ENCODE data around the gene EPHA8. TPM values are rescaled to one million over a fixed set of nuclear protein-coding genes. Genes with fewer than 3 reads are reported as not detected.

EPHA8 gene
- total RNA-seq, 1 donor from 2014 or later: not detected

DNA sequence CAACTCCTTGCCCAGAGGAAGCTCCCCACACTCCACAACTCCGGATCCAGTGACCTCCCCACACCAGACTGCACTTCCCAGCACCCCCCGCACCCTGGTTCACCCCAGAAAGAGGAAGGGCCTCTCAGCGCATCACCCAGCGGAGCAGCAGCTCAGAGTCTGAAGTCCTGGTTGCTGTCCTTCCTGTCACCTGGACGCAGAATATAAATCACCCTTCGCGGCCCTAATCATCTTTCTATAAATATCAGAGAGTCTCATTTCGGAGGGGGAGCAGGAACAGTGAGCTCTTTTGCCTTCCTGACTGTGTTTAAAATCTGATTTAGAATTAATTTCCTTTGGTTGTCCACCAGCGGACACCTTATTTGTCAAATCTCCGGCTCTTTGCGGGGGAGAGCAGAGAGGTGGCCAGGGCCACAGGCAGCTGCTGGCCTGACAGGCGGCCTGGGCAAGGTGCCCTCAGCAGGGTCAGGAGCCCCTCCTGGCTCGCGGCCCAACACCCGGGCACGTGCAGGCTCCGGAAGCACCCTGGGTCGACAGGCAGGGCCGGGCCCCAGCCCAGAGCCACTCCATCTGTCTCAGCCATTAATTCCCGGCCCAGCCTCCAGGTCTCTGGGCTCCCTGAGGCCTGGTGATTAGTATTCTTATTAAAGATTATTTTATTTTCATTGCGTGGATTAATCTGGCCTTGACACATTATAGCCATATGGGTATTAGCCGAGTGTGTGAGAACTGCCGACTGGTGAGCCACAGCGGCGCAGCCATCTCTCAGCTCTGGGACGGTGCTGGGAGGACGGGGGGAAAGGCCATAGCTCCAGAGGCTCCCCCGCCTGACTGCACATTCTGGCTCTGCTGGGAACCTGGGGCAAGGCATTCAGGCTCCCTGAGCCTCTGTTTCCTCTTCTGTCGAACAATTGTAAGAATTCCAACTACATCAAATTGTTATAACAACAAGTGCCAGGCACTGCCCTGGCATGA lies 19.7 kb downstream of the EPHA8 start:
- intact Hi-C loops (cut with DNase I): no loop called here
- Histone ChIP-seq H3K4me1 (no peaks in the 10 kb centered on the region), H3K4me3 (no peak overlapping the region), H3K27ac (no peak overlapping the region), H3K36me3 (no peaks in the 10 kb centered on the region), H3K9me3 (no peaks in the 10 kb centered on the region), H3K27me3 (no peaks in the 10 kb centered on the region)
- no peak for TF ChIP-seq POLR2A (IDR thresholded peaks at IDR 0.05)
- no peak for TF ChIP-seq CTCF (IDR thresholded peaks at IDR 0.05)
- no peak for TF ChIP-seq POLR2AphosphoS5 (IDR thresholded peaks at IDR 0.05; ENCODE audit: insufficient read depth in 1 of 2, low read depth in 1 of 2)
- no peak for DNase-seq (ENCODE audit: extremely low spot score in 2 of 2)

GRCh38 chr1:22584001-22584562 lies 20.8 kb downstream of the EPHA8 start:
- intact Hi-C loops (cut with DNase I): no loop called here
- H3K27me3 ChIP-seq: no peaks in the 10 kb centered on the region
- DNase-seq (ENCODE audit: extremely low spot score in 2 of 2): no peak
- H3K27ac ChIP-seq: no peak overlapping the region
- H3K4me1 ChIP-seq: no peaks in the 10 kb centered on the region
- no peaks in the 10 kb centered on the region for H3K36me3 ChIP-seq
- H3K4me3 ChIP-seq: no peak overlapping the region
- TF ChIP-seq POLR2A (IDR thresholded peaks at IDR 0.05): no peak
- no peaks in the 10 kb centered on the region for H3K9me3 ChIP-seq

- no peak overlapping the region for H3K4me3 ChIP-seq
- H3K36me3 ChIP-seq: no peaks in the 10 kb centered on the region
- intact Hi-C loops (cut with DNase I): no loop called here
- H3K27me3 ChIP-seq: no peaks in the 10 kb centered on the region
- no peak overlapping the region for H3K27ac ChIP-seq
- TF ChIP-seq CTCF (IDR thresholded peaks at IDR 0.05) (no peak), POLR2A (IDR thresholded peaks at IDR 0.05) (no peak)
- H3K9me3 ChIP-seq: no peaks in the 10 kb centered on the region
- H3K4me1 ChIP-seq: no peaks in the 10 kb centered on the region
- no peak for DNase-seq (ENCODE audit: extremely low spot score in 2 of 2)
These were observed 21.7 kb downstream of the EPHA8 start for GRCh38 chr1:22584970-22585369.

DNA sequence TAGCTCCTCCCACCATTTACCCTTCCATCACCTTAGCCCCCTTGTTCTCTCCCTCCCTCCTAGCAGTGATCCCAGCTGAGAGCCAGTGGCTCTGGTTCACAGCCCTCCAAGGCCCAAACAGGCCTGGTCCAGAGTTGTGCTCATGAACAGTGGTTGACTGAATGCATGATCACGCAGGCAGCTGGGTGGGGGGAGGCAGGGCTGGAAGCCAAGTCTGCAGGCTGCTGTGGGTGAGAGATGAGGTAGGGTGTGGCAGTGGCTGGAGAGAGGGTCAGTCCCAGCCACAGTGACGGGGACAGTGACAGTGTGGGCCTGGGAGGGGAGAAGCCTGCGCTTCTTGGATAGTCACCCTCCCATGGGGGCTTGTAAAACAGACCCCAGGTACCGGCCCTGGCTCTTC lies 22.2 kb downstream of the EPHA8 start:
- H3K27me3 ChIP-seq: no peaks in the 10 kb centered on the region

More for the DNA sequence above, 22.2 kb downstream of the EPHA8 start:
- no peak for TF ChIP-seq CTCF (IDR thresholded peaks at IDR 0.05)
- no peak for TF ChIP-seq POLR2A (IDR thresholded peaks at IDR 0.05)
- no peak for TF ChIP-seq POLR2AphosphoS5 (IDR thresholded peaks at IDR 0.05; ENCODE audit: insufficient read depth in 1 of 2, low read depth in 1 of 2)
- H3K4me3 ChIP-seq: no peak overlapping the region
- intact Hi-C loops (cut with DNase I): no loop called here
- H3K27ac ChIP-seq: no peak overlapping the region
- H3K4me1 ChIP-seq: no peaks in the 10 kb centered on the region
- no peak for DNase-seq (ENCODE audit: extremely low spot score in 2 of 2)
- H3K9me3 ChIP-seq: no peaks in the 10 kb centered on the region
- no peaks in the 10 kb centered on the region for H3K36me3 ChIP-seq

All from vagina (tissue), 2 donors.